8988T (cell line): ENCODE results near the gene DIDO1.

Experiments
- DNase-seq: peaks from one replicate; pipeline ENCODE4 v3.0.0; 2011

Gene DIDO1

GRCh38 chr20:62949962-62950361, 23.7 kb upstream of the DIDO1 start:
- DNase-seq, result no peak

GRCh38 chr20:62949153-62949821, 23.0 kb upstream of the DIDO1 start:
- no peak for DNase-seq

- DNase-seq, result no peak
These were observed 21.4 kb upstream of the DIDO1 start for GRCh38 chr20:62947532-62948300.

GRCh38 chr20:62946918-62947317, 20.6 kb upstream of the DIDO1 start:
- DNase-seq, result no peak

- DNase-seq, result no peak
These were observed 19.6 kb upstream of the DIDO1 start for GRCh38 chr20:62945771-62946339.

- no peak for DNase-seq
These were observed 18.4 kb upstream of the DIDO1 start for GRCh38 chr20:62944746-62945145.

GRCh38 chr20:62944184-62944583, 17.9 kb upstream of the DIDO1 start:
- DNase-seq, result no peak

- no peak for DNase-seq
These were observed 17.1 kb upstream of the DIDO1 start for GRCh38 chr20:62943396-62943795.

- DNase-seq, result no peak
These were observed 16.2 kb upstream of the DIDO1 start for GRCh38 chr20:62942456-62942855.

- no peak for DNase-seq
These were observed 15.5 kb upstream of the DIDO1 start for GRCh38 chr20:62941792-62942191.

GRCh38 chr20:62940875-62941274, 14.6 kb upstream of the DIDO1 start:
- no peak for DNase-seq

- no peak for DNase-seq
These were observed 12.0 kb upstream of the DIDO1 start, which contains the start of gene GID8 for GRCh38 chr20:62938105-62938888. Gene GID8 (plus strand): TSS chr20:62938147. CDS start chr20:62941503, 3,356 bp downstream.

- DNase-seq, result peak; percentile 86
These were observed 11.2 kb upstream of the DIDO1 start for GRCh38 chr20:62937268-62938104.

- no peak for DNase-seq
These were observed 9.8 kb upstream of the DIDO1 start for GRCh38 chr20:62935968-62936585.

GRCh38 chr20:62935204-62935967, 9.1 kb upstream of the DIDO1 start:
- DNase-seq, result no peak

- DNase-seq, result no peak
These were observed 7.7 kb upstream of the DIDO1 start for GRCh38 chr20:62933966-62934365.

- no peak for DNase-seq
These were observed 5.2 kb upstream of the DIDO1 start for GRCh38 chr20:62931464-62931863.

- DNase-seq, result peak; percentile 85
These were observed 2.8 kb upstream of the DIDO1 start for GRCh38 chr20:62929051-62929538.

GRCh38 chr20:62928246-62928939, 2.1 kb upstream of the DIDO1 start:
- DNase-seq, result no peak

GRCh38 chr20:62927128-62927705, 912 bp upstream of the DIDO1 start:
- DNase-seq, result no peak
